Gastrocnemius medialis (tissue), 4 donors: ENCODE data around the gene PRKCQ.

Source experiments
- POLR2A ChIP-seq, 2 donors: fragments of 450-650 bp; IDR thresholded peaks; one replicate each; pipeline ENCODE4 v1.6.1; 2017; ENCODE audit warnings: antibody characterized with exemption in 2 of 2, mild to moderate bottlenecking in 2 of 2, moderate library complexity in 2 of 2
- TF ChIP-seq, protein P1 (sequence below), 5 experiments: fragments of 450-650 bp in 3 of 5; fragments of 200-600 bp in 2 of 5; sonication (generic) in 2 of 5; IDR thresholded peaks in 4 of 5; conservative IDR thresholded peaks in 1 of 5; 1 replicate in 4 of 5; 2 replicates in 1 of 5; pipeline ENCODE4 v1.5.1; 2016 to 2019; ENCODE audit warnings: antibody characterized with exemption in 5 of 5, mild to moderate bottlenecking in 3 of 5, moderate library complexity in 3 of 5

GRCh38 chr10:6511347-6511746 is 68.7 kb downstream of the PRKCQ start:
- TF ChIP-seq, protein P1, sequence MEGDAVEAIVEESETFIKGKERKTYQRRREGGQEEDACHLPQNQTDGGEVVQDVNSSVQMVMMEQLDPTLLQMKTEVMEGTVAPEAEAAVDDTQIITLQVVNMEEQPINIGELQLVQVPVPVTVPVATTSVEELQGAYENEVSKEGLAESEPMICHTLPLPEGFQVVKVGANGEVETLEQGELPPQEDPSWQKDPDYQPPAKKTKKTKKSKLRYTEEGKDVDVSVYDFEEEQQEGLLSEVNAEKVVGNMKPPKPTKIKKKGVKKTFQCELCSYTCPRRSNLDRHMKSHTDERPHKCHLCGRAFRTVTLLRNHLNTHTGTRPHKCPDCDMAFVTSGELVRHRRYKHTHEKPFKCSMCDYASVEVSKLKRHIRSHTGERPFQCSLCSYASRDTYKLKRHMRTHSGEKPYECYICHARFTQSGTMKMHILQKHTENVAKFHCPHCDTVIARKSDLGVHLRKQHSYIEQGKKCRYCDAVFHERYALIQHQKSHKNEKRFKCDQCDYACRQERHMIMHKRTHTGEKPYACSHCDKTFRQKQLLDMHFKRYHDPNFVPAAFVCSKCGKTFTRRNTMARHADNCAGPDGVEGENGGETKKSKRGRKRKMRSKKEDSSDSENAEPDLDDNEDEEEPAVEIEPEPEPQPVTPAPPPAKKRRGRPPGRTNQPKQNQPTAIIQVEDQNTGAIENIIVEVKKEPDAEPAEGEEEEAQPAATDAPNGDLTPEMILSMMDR (IDR thresholded peaks at IDR 0.05 in 4 of 5, conservative IDR thresholded peaks at IDR 0.05 in 1 of 5): no peak
- no peak for TF ChIP-seq POLR2A (IDR thresholded peaks at IDR 0.05)
